ENCODE data around the gene GTF3A.

GTF3A gene

DNA sequence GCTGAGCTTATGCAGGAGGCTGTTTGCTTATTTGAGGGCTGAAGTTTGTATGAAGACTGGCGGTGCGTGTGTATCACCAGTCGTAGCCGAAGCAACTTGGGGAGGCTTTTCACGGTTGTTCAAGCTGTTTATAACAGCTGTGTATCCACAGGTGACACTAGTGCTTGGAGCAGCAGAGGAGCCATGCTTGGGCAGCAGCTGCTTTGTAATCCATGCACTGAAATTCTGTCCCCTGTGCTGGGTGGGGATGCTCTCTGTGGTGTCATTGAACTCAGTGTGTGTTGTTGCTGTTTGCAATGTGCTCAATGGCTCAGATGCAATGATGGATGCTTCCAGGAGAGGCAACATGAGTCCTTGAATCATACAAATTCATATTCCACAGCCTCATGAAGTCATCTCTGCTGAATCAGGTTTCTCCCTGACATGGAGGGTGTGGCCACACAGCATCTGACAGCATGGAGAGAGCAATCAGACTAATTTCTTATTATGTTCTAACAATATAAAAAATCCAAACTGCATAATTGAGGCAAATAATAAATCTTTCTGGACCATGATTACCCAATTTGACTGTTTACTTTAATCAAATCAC is 18.8 kb upstream of the GTF3A start:
- H3K4me3 ChIP-seq (ENCODE audit: low read depth, low read length): no peak overlapping the region
- no peak overlapping the region for H3K18ac ChIP-seq (ENCODE audit: low read length)
- H4K91ac ChIP-seq (ENCODE audit: low read depth, low read length): no peak overlapping the region
- no peak overlapping the region for H2BK12ac ChIP-seq (ENCODE audit: low read length)
- no peak overlapping the region for H4K8ac ChIP-seq (ENCODE audit: low read depth, low read length)
- H3K14ac ChIP-seq (ENCODE audit: low read length): no peak overlapping the region
- H2BK120ac ChIP-seq (ENCODE audit: insufficient read depth, low read length, poor library complexity): no peak overlapping the region
- H2AK5ac ChIP-seq (ENCODE audit: low read length): no peak overlapping the region
- no peak overlapping the region for H4K12ac ChIP-seq (ENCODE audit: low read depth, low read length)
- peaks cover 8 to 13% of the 10 kb centered on the region in 2 experiments for H3K4me1 ChIP-seq (ENCODE audit: control insufficient read depth in 1 of 2, insufficient read depth in 2 of 2, low read length in 2 of 2)
- H2AFZ ChIP-seq (ENCODE audit: insufficient read depth, low read length, poor library complexity): no peak overlapping the region
- no peak overlapping the region for H3K4ac ChIP-seq (ENCODE audit: low read depth, low read length)
- H3K9me3 ChIP-seq (ENCODE audit: insufficient read depth, low read depth, low read length): no peaks in the 10 kb centered on the region
- H3K4me2 ChIP-seq (ENCODE audit: low read length): no peak overlapping the region
- H3K79me2 ChIP-seq (ENCODE audit: control insufficient read depth, insufficient read depth, low read length, poor library complexity): no peaks in the 10 kb centered on the region
- no peak for DNase-seq
- H3K23ac ChIP-seq (ENCODE audit: low read length): no peak overlapping the region
- no peaks in the 10 kb centered on the region for H3K79me1 ChIP-seq (ENCODE audit: low read length)
- WGBS (ENCODE audit: extremely low coverage, insufficient coverage, insufficient read length): no CpG with 5 or more reads among the region's 5 CpGs
- H2BK5ac ChIP-seq (ENCODE audit: low read depth, low read length, poor library complexity): no peak overlapping the region
- H3K27me3 ChIP-seq (ENCODE audit: insufficient read depth, low read length): no peaks in the 10 kb centered on the region
- no peak overlapping the region for H3K27ac ChIP-seq (ENCODE audit: low read depth, low read length)
- H3K9ac ChIP-seq (ENCODE audit: low read length): no peak overlapping the region
- no peaks in the 10 kb centered on the region for H3K36me3 ChIP-seq (ENCODE audit: control insufficient read depth in 1 of 2, insufficient read depth in 2 of 2, low read length in 2 of 2)

DNA sequence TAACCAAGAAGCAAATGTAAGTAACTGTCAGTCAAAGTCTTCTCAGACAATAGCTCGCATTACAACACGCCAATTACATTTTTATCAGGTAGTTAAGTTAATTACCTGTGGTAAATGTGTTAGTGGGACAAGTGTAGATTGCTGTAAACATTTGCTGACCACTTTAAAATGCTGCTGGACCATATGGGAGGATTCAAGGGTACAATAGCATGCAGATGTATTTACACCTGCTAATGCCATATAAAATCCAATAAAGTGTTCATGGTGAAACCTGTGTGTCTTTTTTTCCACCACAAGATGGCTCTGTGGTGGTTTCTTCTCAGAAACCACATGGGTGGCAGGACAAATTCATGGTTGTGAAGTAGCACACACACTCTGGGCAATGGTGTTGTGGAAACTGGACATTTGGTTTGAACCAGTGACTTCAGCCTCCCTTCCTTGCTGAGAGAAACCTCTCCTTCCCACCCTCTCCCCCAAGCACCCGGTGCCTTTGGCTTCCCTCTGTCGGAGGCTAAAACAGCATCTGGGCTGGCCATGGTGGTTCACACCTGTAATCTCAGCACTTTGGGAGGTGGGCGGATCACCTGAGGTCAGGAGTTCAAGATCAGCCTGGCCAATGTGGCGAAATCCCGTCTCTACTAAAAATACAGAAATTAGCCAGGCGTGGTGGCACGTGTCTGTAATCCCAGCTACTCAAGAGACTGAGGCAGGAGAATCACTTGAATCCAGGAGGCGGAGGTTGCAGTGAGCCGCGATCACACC is 18.1 kb upstream of the GTF3A start:
- H2BK12ac ChIP-seq (ENCODE audit: low read length): no peak overlapping the region
- no peaks in the 10 kb centered on the region for H3K36me3 ChIP-seq (ENCODE audit: control insufficient read depth in 1 of 2, insufficient read depth in 2 of 2, low read length in 2 of 2)
- H2AFZ ChIP-seq (ENCODE audit: insufficient read depth, low read length, poor library complexity): no peak overlapping the region
- H4K8ac ChIP-seq (ENCODE audit: low read depth, low read length): no peak overlapping the region
- no CpG with 5 or more reads among the region's 12 CpGs for WGBS (ENCODE audit: extremely low coverage, insufficient coverage, insufficient read length)
- no peaks in the 10 kb centered on the region for H3K79me1 ChIP-seq (ENCODE audit: low read length)
- H3K79me2 ChIP-seq (ENCODE audit: control insufficient read depth, insufficient read depth, low read length, poor library complexity): no peaks in the 10 kb centered on the region
- no peak overlapping the region for H4K91ac ChIP-seq (ENCODE audit: low read depth, low read length)
- H2BK5ac ChIP-seq (ENCODE audit: low read depth, low read length, poor library complexity): no peak overlapping the region
- no peak overlapping the region for H3K23ac ChIP-seq (ENCODE audit: low read length)
- no peak overlapping the region for H3K4ac ChIP-seq (ENCODE audit: low read depth, low read length)
- H4K12ac ChIP-seq (ENCODE audit: low read depth, low read length): no peak overlapping the region
- H3K4me3 ChIP-seq (ENCODE audit: low read depth, low read length): no peak overlapping the region
- no peak overlapping the region for H2AK5ac ChIP-seq (ENCODE audit: low read length)
- DNase-seq: peak in 1 of 2 donors; percentile 43
- no peak overlapping the region for H2BK120ac ChIP-seq (ENCODE audit: insufficient read depth, low read length, poor library complexity)
- H3K9me3 ChIP-seq (ENCODE audit: insufficient read depth, low read depth, low read length): no peaks in the 10 kb centered on the region
- no peak overlapping the region for H3K9ac ChIP-seq (ENCODE audit: low read length)
- H3K27ac ChIP-seq (ENCODE audit: low read depth, low read length): no peak overlapping the region
- H3K4me1 ChIP-seq (ENCODE audit: control insufficient read depth in 1 of 2, insufficient read depth in 2 of 2, low read length in 2 of 2): peaks cover 6 to 11% of the 10 kb centered on the region in 2 experiments
- H3K27me3 ChIP-seq (ENCODE audit: insufficient read depth, low read length): no peaks in the 10 kb centered on the region
- H3K4me2 ChIP-seq (ENCODE audit: low read length): no peak overlapping the region
- no peak overlapping the region for H3K18ac ChIP-seq (ENCODE audit: low read length)
- H3K14ac ChIP-seq (ENCODE audit: low read length): no peak overlapping the region

- Histone ChIP-seq H3K9me3 (ENCODE audit: insufficient read depth, low read depth, low read length) (no peaks in the 10 kb centered on the region), H3K4me2 (ENCODE audit: low read length) (no peak overlapping the region), H3K79me2 (ENCODE audit: control insufficient read depth, insufficient read depth, low read length, poor library complexity) (no peaks in the 10 kb centered on the region), H3K4ac (ENCODE audit: low read depth, low read length) (no peak overlapping the region), H3K27ac (ENCODE audit: low read depth, low read length) (no peak overlapping the region), H4K8ac (ENCODE audit: low read depth, low read length) (no peak overlapping the region), H3K79me1 (ENCODE audit: low read length) (no peaks in the 10 kb centered on the region), H2BK120ac (ENCODE audit: insufficient read depth, low read length, poor library complexity) (no peak overlapping the region), H3K14ac (ENCODE audit: low read length) (no peak overlapping the region), H3K4me1 (ENCODE audit: control insufficient read depth in 1 of 2, insufficient read depth in 2 of 2, low read length in 2 of 2) (peaks cover 5 to 11% of the 10 kb centered on the region in 2 experiments), H3K18ac (ENCODE audit: low read length) (no peak overlapping the region), H2BK5ac (ENCODE audit: low read depth, low read length, poor library complexity) (no peak overlapping the region), H3K36me3 (ENCODE audit: control insufficient read depth in 1 of 2, insufficient read depth in 2 of 2, low read length in 2 of 2) (no peaks in the 10 kb centered on the region), H3K9ac (ENCODE audit: low read length) (no peak overlapping the region), H2BK12ac (ENCODE audit: low read length) (no peak overlapping the region), H2AFZ (ENCODE audit: insufficient read depth, low read length, poor library complexity) (no peak overlapping the region), H3K4me3 (ENCODE audit: low read depth, low read length) (no peak overlapping the region), H4K12ac (ENCODE audit: low read depth, low read length) (no peak overlapping the region), H3K27me3 (ENCODE audit: insufficient read depth, low read length) (no peaks in the 10 kb centered on the region), H2AK5ac (ENCODE audit: low read length) (no peak overlapping the region), H4K91ac (ENCODE audit: low read depth, low read length) (no peak overlapping the region), H3K23ac (ENCODE audit: low read length) (no peak overlapping the region)
- no peak for DNase-seq
- no CpG with 5 or more reads among the region's 4 CpGs for WGBS (ENCODE audit: extremely low coverage, insufficient coverage, insufficient read length)
Observed at GRCh38 chr13:27408074-27408473, 16.3 kb upstream of the GTF3A start.

GRCh38 chr13:27409013-27409412 is 15.4 kb upstream of the GTF3A start:
- H3K14ac ChIP-seq (ENCODE audit: low read length): no peak overlapping the region
- H2BK5ac ChIP-seq (ENCODE audit: low read depth, low read length, poor library complexity): no peak overlapping the region
- H3K27me3 ChIP-seq (ENCODE audit: insufficient read depth, low read length): no peaks in the 10 kb centered on the region
- H2AFZ ChIP-seq (ENCODE audit: insufficient read depth, low read length, poor library complexity): no peak overlapping the region
- H2AK5ac ChIP-seq (ENCODE audit: low read length): no peak overlapping the region
- H3K4me2 ChIP-seq (ENCODE audit: low read length): no peak overlapping the region
- no peak overlapping the region for H3K18ac ChIP-seq (ENCODE audit: low read length)
- H3K23ac ChIP-seq (ENCODE audit: low read length): no peak overlapping the region
- no peak overlapping the region for H3K4ac ChIP-seq (ENCODE audit: low read depth, low read length)
- H4K91ac ChIP-seq (ENCODE audit: low read depth, low read length): no peak overlapping the region
- no peak overlapping the region for H2BK12ac ChIP-seq (ENCODE audit: low read length)
- H4K12ac ChIP-seq (ENCODE audit: low read depth, low read length): no peak overlapping the region
- H3K9ac ChIP-seq (ENCODE audit: low read length): no peak overlapping the region
- no peak for DNase-seq
- H3K36me3 ChIP-seq (ENCODE audit: control insufficient read depth in 1 of 2, insufficient read depth in 2 of 2, low read length in 2 of 2): no peaks in the 10 kb centered on the region
- no peak overlapping the region for H3K27ac ChIP-seq (ENCODE audit: low read depth, low read length)
- no CpG with 5 or more reads among the region's 2 CpGs for WGBS (ENCODE audit: extremely low coverage, insufficient coverage, insufficient read length)
- no peaks in the 10 kb centered on the region for H3K79me1 ChIP-seq (ENCODE audit: low read length)
- no peak overlapping the region for H2BK120ac ChIP-seq (ENCODE audit: insufficient read depth, low read length, poor library complexity)
- no peaks in the 10 kb centered on the region for H3K9me3 ChIP-seq (ENCODE audit: insufficient read depth, low read depth, low read length)
- no peak overlapping the region for H3K4me3 ChIP-seq (ENCODE audit: low read depth, low read length)
- H4K8ac ChIP-seq (ENCODE audit: low read depth, low read length): no peak overlapping the region
- no peaks in the 10 kb centered on the region for H3K79me2 ChIP-seq (ENCODE audit: control insufficient read depth, insufficient read depth, low read length, poor library complexity)
- peaks cover 0 to 4% of the 10 kb centered on the region in 2 experiments for H3K4me1 ChIP-seq (ENCODE audit: control insufficient read depth in 1 of 2, insufficient read depth in 2 of 2, low read length in 2 of 2)

All from trophoblast cell (in vitro differentiated cells and primary cell).